Liver (tissue), 9 donors: ENCODE data around the gene ALDOA. TPM values are rescaled to one million over a fixed set of nuclear protein-coding genes. Genes with fewer than 3 reads are reported as not detected.

Experiments
- DNase-seq: peaks from one replicate; pipeline ENCODE4 v3.0.0-alpha.2; 2017; ENCODE audit warnings: low spot score
- H3K27ac ChIP-seq, 2 donors: one replicate each; pipeline ENCODE4 v1.7.0; 2013; ENCODE audit warnings: inconsistent platforms in 2 of 2, low read length in 2 of 2, control low read depth in 1 of 2, low read depth in 1 of 2, mild to moderate bottlenecking in 1 of 2
- H3K27me3 ChIP-seq, 4 donors: one replicate each; pipeline versions ENCODE4 v1.6.1 to v1.7.0; 2013; ENCODE audit warnings: low read length in 3 of 4, inconsistent platforms in 1 of 4, mild to moderate bottlenecking in 1 of 4, moderate library complexity in 1 of 4; ENCODE audit not compliant: control insufficient read depth in 4 of 4, insufficient read depth in 4 of 4
- H3K36me3 ChIP-seq, 4 donors: one replicate each; pipeline versions ENCODE4 v1.6.1 to v1.7.0; 2013; ENCODE audit warnings: low read length in 3 of 4, mild to moderate bottlenecking in 3 of 4, low read depth in 1 of 4, moderate library complexity in 1 of 4; ENCODE audit not compliant: control insufficient read depth in 4 of 4, insufficient read depth in 3 of 4
- H3K4me1 ChIP-seq, 4 donors: one replicate each; pipeline versions ENCODE4 v1.6.1 to v1.7.0; 2013; ENCODE audit warnings: low read length in 3 of 4, mild to moderate bottlenecking in 3 of 4, moderate library complexity in 1 of 4; ENCODE audit not compliant: control insufficient read depth in 4 of 4, insufficient read depth in 4 of 4
- H3K4me3 ChIP-seq, 3 donors: one replicate each; pipeline versions ENCODE4 v1.6.1 to v1.7.0; 2013; ENCODE audit warnings: low read length in 3 of 3, control low read depth in 1 of 3, low read depth in 1 of 3, mild to moderate bottlenecking in 1 of 3
- H3K9ac ChIP-seq, 2 donors: one replicate each; pipeline ENCODE4 v1.7.0; 2013; ENCODE audit warnings: low read length in 2 of 2, mild to moderate bottlenecking in 2 of 2, moderate library complexity in 2 of 2, control low read depth in 1 of 2, low read depth in 1 of 2
- H3K9me3 ChIP-seq, 4 donors: one replicate each; pipeline versions ENCODE4 v1.6.1 to v1.7.0; 2013; ENCODE audit warnings: low read length in 3 of 4; ENCODE audit not compliant: control insufficient read depth in 4 of 4
- ATF3 ChIP-seq: IDR thresholded peaks from 2 replicates; pipeline ENCODE4 v1.6.1; 2016; ENCODE audit warnings: antibody characterized with exemption
- CTCF ChIP-seq: fragments of 150-350 bp; IDR thresholded peaks from 2 replicates; pipeline ENCODE4 v1.5.1; 2017; ENCODE audit warnings: improper control_type of control experiment, low read depth, low read length; ENCODE audit not compliant: missing input control
- EGR1 ChIP-seq, 2 donors: IDR thresholded peaks; 2 replicates each; pipeline ENCODE4 v1.6.1; 2016 to 2018; ENCODE audit warnings: antibody characterized with exemption in 2 of 2, low read depth in 2 of 2
- FOXA1 ChIP-seq: IDR thresholded peaks from 2 replicates; pipeline ENCODE4 v1.6.1; 2016; ENCODE audit warnings: antibody characterized with exemption
- FOXA2 ChIP-seq: IDR thresholded peaks from 2 replicates; pipeline ENCODE4 v1.6.1; 2016; ENCODE audit warnings: antibody characterized with exemption
- GABPA ChIP-seq, 2 donors: IDR thresholded peaks in 1 of 2; conservative IDR thresholded peaks in 1 of 2; 2 replicates each; pipeline ENCODE4 v1.6.1; 2016; ENCODE audit warnings: antibody characterized with exemption in 2 of 2, mild to moderate bottlenecking in 1 of 2, moderate library complexity in 1 of 2
- HNF4A ChIP-seq, 2 donors: conservative IDR thresholded peaks; 2 replicates each; pipeline ENCODE4 v1.6.1; 2016; ENCODE audit warnings: antibody characterized with exemption in 2 of 2, mild to moderate bottlenecking in 2 of 2
- HNF4G ChIP-seq: IDR thresholded peaks from 2 replicates; pipeline ENCODE4 v1.6.1; 2016; ENCODE audit warnings: antibody characterized with exemption
- JUND ChIP-seq, 2 donors: IDR thresholded peaks; 2 replicates each; pipeline ENCODE4 v1.6.1; 2016; ENCODE audit warnings: antibody characterized with exemption in 2 of 2
- MAX ChIP-seq: IDR thresholded peaks from 2 replicates; pipeline ENCODE4 v1.6.1; 2016; ENCODE audit warnings: antibody characterized with exemption
- NR2F2 ChIP-seq: IDR thresholded peaks from 2 replicates; pipeline ENCODE4 v1.6.1; 2016; ENCODE audit warnings: antibody characterized with exemption
- RAD21 ChIP-seq, 2 donors: IDR thresholded peaks; 2 replicates each; pipeline ENCODE4 v1.6.1; 2016; ENCODE audit warnings: antibody characterized with exemption in 2 of 2, mild to moderate bottlenecking in 2 of 2
- REST ChIP-seq: IDR thresholded peaks from 2 replicates; pipeline ENCODE4 v1.6.1; 2016; ENCODE audit warnings: antibody characterized with exemption, mild to moderate bottlenecking
- RXRA ChIP-seq, 2 donors: IDR thresholded peaks; 2 replicates each; pipeline ENCODE4 v1.6.1; 2017 to 2018; ENCODE audit warnings: antibody characterized with exemption in 2 of 2, mild to moderate bottlenecking in 1 of 2
- SP1 ChIP-seq: IDR thresholded peaks from 2 replicates; pipeline ENCODE4 v1.6.1; 2018; ENCODE audit warnings: antibody characterized with exemption, mild to moderate bottlenecking
- TAF1 ChIP-seq: conservative IDR thresholded peaks from 2 replicates; pipeline ENCODE4 v1.6.1; 2016; ENCODE audit warnings: antibody characterized with exemption, mild to moderate bottlenecking
- YY1 ChIP-seq: IDR thresholded peaks from 2 replicates; pipeline ENCODE4 v1.6.1; 2016; ENCODE audit warnings: antibody characterized with exemption, mild to moderate bottlenecking
- ZBTB33 ChIP-seq: IDR thresholded peaks from 2 replicates; pipeline ENCODE4 v1.6.1; 2016; ENCODE audit warnings: antibody characterized with exemption
- WGBS: extraction: QIAGEN DNeasy Blood & Tissue Kit; methylation state at CpG from one replicate; pipeline ENCODE4 v1.1.7; 2013; 5-methylcytosine and 5-hydroxymethylcytosine counted together
- polyA plus RNA-seq, 2 donors: library from polyadenylated mRNA; stranded (reverse) in 1 of 2; unstranded in 1 of 2; fragments of 200-250 nt in 1 of 2; fragments of >200 nt in 1 of 2; fragmentation: Nextera tagmentation in 1 of 2; extraction: Ambion mirVana in 1 of 2; gene quantifications; one replicate each; pipeline versions ENCODE4 v1.2.1 to v1.2.3, GENCODE V29; 2013 to 2015
- total RNA-seq, 2 donors: library from RNA; depleted of rRNA; stranded (reverse); fragments of >200 nt; gene quantifications; one replicate each; pipeline ENCODE4 v1.2.3, GENCODE V29; 2014
- donor health status: healthy.
- donor health status: healthy.
- donor health status: healthy.
- donor health status: healthy.
- donor health status: healthy.

Gene ALDOA
- total and polyA plus RNA-seq, 4 donors: 96.8 to 251 (median 121) TPM

- Histone ChIP-seq H3K4me1 (no peaks in the 10 kb centered on the region), H3K36me3 (peaks cover 0 to 7% (median 2%) of the 10 kb centered on the region in 4 donors), H3K9ac (no peak overlapping the region), H3K27me3 (no peaks in the 10 kb centered on the region), H3K4me3 (no peak overlapping the region), H3K9me3 (no peaks in the 10 kb centered on the region), H3K27ac (no peak overlapping the region)
- 92% methylated on average over 4 of the region's 4 CpGs for WGBS
- TF ChIP-seq CTCF: no peak
- TF ChIP-seq GABPA (IDR thresholded peaks at IDR 0.05 in 1 of 2, conservative IDR thresholded peaks at IDR 0.05 in 1 of 2): no peak
- TF ChIP-seq HNF4G: no peak
- TF ChIP-seq JUND (IDR thresholded peaks at IDR 0.05): no peak
- TF ChIP-seq SP1: no peak
- no peak for TF ChIP-seq HNF4A (conservative IDR thresholded peaks at IDR 0.05)
- TF ChIP-seq TAF1: no peak
- no peak for TF ChIP-seq MAX
- TF ChIP-seq FOXA1: no peak
- TF ChIP-seq FOXA2: no peak
- TF ChIP-seq EGR1 (IDR thresholded peaks at IDR 0.05; ENCODE audit: low read depth in 2 of 2): no peak
- no peak for TF ChIP-seq RAD21 (IDR thresholded peaks at IDR 0.05)
- no peak for TF ChIP-seq ZBTB33
- TF ChIP-seq ATF3: no peak
- no peak for TF ChIP-seq RXRA (IDR thresholded peaks at IDR 0.05)
- TF ChIP-seq NR2F2: no peak
- TF ChIP-seq REST: no peak
- no peak for TF ChIP-seq YY1
- no peak for DNase-seq
These were observed 38.5 kb downstream of the ALDOA start for GRCh38 chr16:30104090-30104489.
